Mesendoderm (in vitro differentiated cells): ENCODE data around the gene QKI.

Source experiments
- DNase-seq: peaks from one replicate; pipeline ENCODE4 v3.0.0; 2013
- H2AK5ac ChIP-seq: 2 replicates; pipeline ENCODE4 v1.6.1; 2013; ENCODE audit warnings: low read length, inconsistent platforms
- H2BK120ac ChIP-seq: 2 replicates; pipeline ENCODE4 v1.6.1; 2013; ENCODE audit warnings: low read depth, mild to moderate bottlenecking, low read length, moderate library complexity, mixed read lengths
- H2BK15ac ChIP-seq: replicated peaks from 2 replicates; pipeline ENCODE4 v1.6.1; 2013; ENCODE audit warnings: low read depth, mild to moderate bottlenecking, moderate library complexity
- H2BK5ac ChIP-seq: 2 replicates; pipeline ENCODE4 v1.6.1; 2013; ENCODE audit warnings: low read length, inconsistent platforms
- H3K18ac ChIP-seq: 2 replicates; pipeline ENCODE4 v1.6.1; 2013; ENCODE audit warnings: mild to moderate bottlenecking, low read length, mixed read lengths
- H3K23ac ChIP-seq: one replicate; pipeline ENCODE4 v1.6.1; 2013; ENCODE audit warnings: low read length
- H3K27ac ChIP-seq: 2 replicates; pipeline ENCODE4 v1.5.1; 2013; ENCODE audit warnings: low read depth, mild to moderate bottlenecking, inconsistent platforms, low read length, moderate library complexity
- H3K27me3 ChIP-seq: 2 replicates; pipeline ENCODE4 v1.6.1; 2013; ENCODE audit warnings: low read length, control low read depth, mild to moderate bottlenecking, inconsistent platforms; ENCODE audit not compliant: insufficient read depth, poor library complexity
- H3K36me3 ChIP-seq: 2 replicates; pipeline ENCODE4 v1.6.1; 2013; ENCODE audit warnings: low read length, inconsistent platforms; ENCODE audit not compliant: control insufficient read depth, insufficient read depth
- H3K4ac ChIP-seq: one replicate; pipeline ENCODE4 v1.6.1; 2013; ENCODE audit warnings: low read depth, mild to moderate bottlenecking, low read length, moderate library complexity
- H3K4me1 ChIP-seq: 2 replicates; pipeline ENCODE4 v1.6.1; 2013; ENCODE audit warnings: low read depth, low read length, inconsistent platforms; ENCODE audit not compliant: control insufficient read depth
- H3K4me2 ChIP-seq: 2 replicates; pipeline ENCODE4 v1.6.1; 2013; ENCODE audit warnings: low read length
- H3K4me3 ChIP-seq: 2 replicates; pipeline ENCODE4 v1.5.1; 2013; ENCODE audit warnings: mild to moderate bottlenecking, low read length
- H3K56ac ChIP-seq: one replicate; pipeline ENCODE4 v1.6.1; 2013; ENCODE audit warnings: low read length
- H3K79me1 ChIP-seq: 2 replicates; pipeline ENCODE4 v1.6.1; 2013; ENCODE audit warnings: low read length, inconsistent platforms
- H3K79me2 ChIP-seq: 2 replicates; pipeline ENCODE4 v1.6.1; 2013; ENCODE audit warnings: mild to moderate bottlenecking, low read length; ENCODE audit not compliant: control insufficient read depth, insufficient read depth
- H3K9ac ChIP-seq: 2 replicates; pipeline ENCODE4 v1.6.1; 2013; ENCODE audit warnings: low read length, inconsistent platforms
- H4K5ac ChIP-seq: one replicate; pipeline ENCODE4 v1.6.1; 2013; ENCODE audit warnings: low read length
- H4K8ac ChIP-seq: one replicate; pipeline ENCODE4 v1.6.1; 2013; ENCODE audit warnings: low read depth, mild to moderate bottlenecking, control low read depth, low read length, moderate library complexity
- WGBS: extraction: QIAGEN DNeasy Blood & Tissue Kit; methylation state at CpG from one replicate; pipeline ENCODE4 v1.1.7; 2013; ENCODE audit warnings: low lambda C conversion rate, missing lambda C conversion rate; ENCODE audit not compliant: insufficient coverage; ENCODE audit errors: extremely low coverage; 5-methylcytosine and 5-hydroxymethylcytosine counted together

QKI gene

GRCh38 chr6:163416557-163417253 lies 2.2 kb downstream of the QKI start:
- Histone ChIP-seq H3K18ac (peak overlapping the region; percentile 40), H3K79me1 (no peaks in the 10 kb centered on the region), H3K4me2 (peak overlapping the region; percentile 64), H3K9ac (peak overlapping the region; percentile 85), H2BK5ac (no peak overlapping the region), H3K79me2 (peaks cover 40% of the 10 kb centered on the region), H3K27me3 (no peaks in the 10 kb centered on the region), H3K4ac (no peak overlapping the region), H3K56ac (peak overlapping the region; percentile 75), H4K8ac (no peak overlapping the region), H3K4me1 (peaks cover 2% of the 10 kb centered on the region), H3K23ac (no peak overlapping the region), H2AK5ac (no peak overlapping the region), H4K5ac (no peak overlapping the region), H3K36me3 (no peaks in the 10 kb centered on the region), H2BK120ac (no peak overlapping the region), H2BK15ac (no peak overlapping the region), H3K4me3 (peak overlapping the region; percentile 80), H3K27ac (no peak overlapping the region)
- peak; percentile 90 for DNase-seq
- WGBS, result no CpG with 5 or more reads among the region's 11 CpGs

DNA sequence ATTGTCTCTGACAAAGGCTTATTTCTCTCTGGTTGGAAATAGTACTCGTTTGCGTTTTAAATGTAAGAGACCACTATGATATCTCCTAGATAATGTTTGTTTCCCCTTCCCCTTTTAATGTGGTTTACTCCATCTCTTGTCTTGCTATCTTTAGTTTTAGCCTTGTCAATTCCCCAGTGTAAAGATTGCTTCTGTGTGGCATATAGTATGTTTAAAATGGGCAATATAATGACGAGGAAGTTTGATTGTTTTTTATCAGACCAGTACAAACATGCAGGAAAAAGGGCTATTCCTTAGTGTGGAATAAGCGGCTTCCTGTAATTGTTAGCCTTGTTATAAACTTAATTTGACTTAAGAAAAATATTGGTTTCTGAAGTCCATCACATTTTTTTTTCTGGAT lies 3.1 kb downstream of the QKI start:
- no peak overlapping the region for H2AK5ac ChIP-seq
- H3K79me2 ChIP-seq, result peaks cover 49% of the 10 kb centered on the region
- H4K8ac ChIP-seq, result no peak overlapping the region
- H3K56ac ChIP-seq, result no peak overlapping the region
- H3K4ac ChIP-seq, result no peak overlapping the region
- no peak overlapping the region for H3K27ac ChIP-seq
- no peaks in the 10 kb centered on the region for H3K27me3 ChIP-seq
- peak overlapping the region; percentile 3 for H3K9ac ChIP-seq
- no peak overlapping the region for H2BK5ac ChIP-seq
- DNase-seq, result no peak
- H3K4me3 ChIP-seq, result no peak overlapping the region
- no peaks in the 10 kb centered on the region for H3K79me1 ChIP-seq
- no peak overlapping the region for H2BK120ac ChIP-seq
- H3K23ac ChIP-seq, result no peak overlapping the region
- H2BK15ac ChIP-seq, result no peak overlapping the region
- no peak overlapping the region for H4K5ac ChIP-seq
- no peaks in the 10 kb centered on the region for H3K36me3 ChIP-seq
- no peak overlapping the region for H3K18ac ChIP-seq
- H3K4me2 ChIP-seq, result peak overlapping the region; percentile 1
- whole genome bisulfite sequencing, result no CpG with 5 or more reads among the region's 4 CpGs
- H3K4me1 ChIP-seq, result peaks cover 2% of the 10 kb centered on the region

GRCh38 chr6:163418311-163419029 lies 4.0 kb downstream of the QKI start:
- Histone ChIP-seq H3K56ac (peak overlapping the region; percentile 57), H3K18ac (peak overlapping the region; percentile 39), H4K5ac (no peak overlapping the region), H2BK15ac (no peak overlapping the region), H3K79me1 (peaks cover 2% of the 10 kb centered on the region), H3K27ac (no peak overlapping the region), H3K4me3 (no peak overlapping the region), H3K4me2 (no peak overlapping the region), H4K8ac (no peak overlapping the region), H3K23ac (no peak overlapping the region), H2AK5ac (no peak overlapping the region), H3K9ac (no peak overlapping the region), H3K36me3 (no peaks in the 10 kb centered on the region), H3K79me2 (peaks cover 57% of the 10 kb centered on the region), H3K27me3 (no peaks in the 10 kb centered on the region), H3K4ac (no peak overlapping the region), H2BK5ac (no peak overlapping the region), H2BK120ac (no peak overlapping the region), H3K4me1 (peaks cover 4% of the 10 kb centered on the region)
- DNase-seq, result no peak
- 100% methylated on average over 2 of the region's 5 CpGs for WGBS

DNA sequence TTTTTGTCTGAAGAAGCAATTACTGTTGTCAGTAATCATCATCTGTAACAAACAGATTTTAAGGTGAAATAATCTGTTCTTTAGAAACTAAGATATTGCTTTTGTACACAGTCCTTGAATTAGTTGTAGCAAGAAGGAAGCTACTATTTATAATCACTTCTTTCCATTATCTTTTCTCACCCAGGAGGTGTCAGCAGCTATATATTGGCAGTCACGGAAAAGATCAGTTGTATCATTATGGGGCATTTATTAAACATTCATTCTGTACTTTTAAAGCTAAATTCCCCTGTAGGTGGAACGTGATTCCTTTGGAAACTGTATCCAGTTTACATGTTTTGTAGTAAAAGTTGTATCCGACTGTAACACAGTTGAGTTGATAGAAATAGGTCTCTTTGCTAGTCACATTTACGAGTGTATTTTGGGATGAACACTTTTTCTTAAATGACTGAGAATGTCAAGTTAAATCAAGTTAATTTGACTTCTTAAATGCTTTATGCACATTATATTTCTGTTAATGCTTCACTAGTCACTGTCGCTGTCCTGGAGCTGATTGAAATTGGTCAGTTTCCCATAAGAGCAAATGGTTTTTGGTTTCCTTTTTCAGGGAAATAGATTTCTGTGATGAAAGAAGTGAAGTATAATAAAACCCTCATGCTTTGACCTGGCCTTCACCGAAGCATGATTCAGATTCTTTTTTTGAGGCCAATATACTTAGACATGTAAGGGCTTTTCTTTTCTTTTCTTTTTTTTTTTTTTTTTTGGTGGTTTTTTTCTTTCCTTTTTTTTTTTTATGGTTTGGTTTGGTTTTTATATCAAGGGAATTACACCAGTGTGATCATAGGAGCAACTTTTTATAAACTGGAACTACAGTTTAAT lies 5.1 kb downstream of the QKI start:
- Histone ChIP-seq H3K79me2 (peaks cover 68% of the 10 kb centered on the region), H4K5ac (no peak overlapping the region), H2BK5ac (no peak overlapping the region), H2BK15ac (no peak overlapping the region), H3K27me3 (no peaks in the 10 kb centered on the region), H4K8ac (no peak overlapping the region), H3K4me1 (peaks cover 4% of the 10 kb centered on the region), H3K4me2 (no peak overlapping the region), H3K79me1 (peaks cover 2% of the 10 kb centered on the region), H3K27ac (no peak overlapping the region), H3K56ac (no peak overlapping the region), H3K18ac (no peak overlapping the region), H3K36me3 (no peaks in the 10 kb centered on the region), H3K9ac (no peak overlapping the region), H3K4me3 (no peak overlapping the region), H2AK5ac (no peak overlapping the region), H2BK120ac (no peak overlapping the region), H3K4ac (no peak overlapping the region), H3K23ac (no peak overlapping the region)
- WGBS, result no CpG with 5 or more reads among the region's 6 CpGs
- no peak for DNase-seq

- no CpG with 5 or more reads among the region's 2 CpGs for WGBS
- no peak overlapping the region for H2BK5ac ChIP-seq
- H2AK5ac ChIP-seq, result no peak overlapping the region
- H3K79me1 ChIP-seq, result peaks cover 2% of the 10 kb centered on the region
- peaks cover 4% of the 10 kb centered on the region for H3K4me1 ChIP-seq
- no peak overlapping the region for H3K4ac ChIP-seq
- H3K56ac ChIP-seq, result no peak overlapping the region
- no peaks in the 10 kb centered on the region for H3K36me3 ChIP-seq
- H3K4me3 ChIP-seq, result no peak overlapping the region
- H3K27me3 ChIP-seq, result no peaks in the 10 kb centered on the region
- H2BK15ac ChIP-seq, result no peak overlapping the region
- H3K79me2 ChIP-seq, result peaks cover 74% of the 10 kb centered on the region
- peak; percentile 49 for DNase-seq
- H3K27ac ChIP-seq, result no peak overlapping the region
- H3K4me2 ChIP-seq, result no peak overlapping the region
- H3K9ac ChIP-seq, result no peak overlapping the region
- no peak overlapping the region for H3K18ac ChIP-seq
- H2BK120ac ChIP-seq, result no peak overlapping the region
- no peak overlapping the region for H4K5ac ChIP-seq
- no peak overlapping the region for H3K23ac ChIP-seq
- no peak overlapping the region for H4K8ac ChIP-seq
These were observed 5.7 kb downstream of the QKI start for GRCh38 chr6:163420289-163420614.
